OCI-LY3 (cell line): ENCODE results near the gene VTA1.

Experiments
- H2AFZ ChIP-seq: fragments of 200-600, 300-600 bp; shearing (Covaris generic); 2 replicates; pipeline ENCODE4 v1.6.0; 2014; ENCODE audit warnings: antibody characterized with exemption, low read depth, low read length
- H3K27ac ChIP-seq: fragments of 200-600, 300-600 bp; sonication (generic); 2 replicates; pipeline ENCODE4 v1.5.1; 2014; ENCODE audit warnings: mild to moderate bottlenecking, low read length, moderate library complexity, mixed read lengths
- H3K27me3 ChIP-seq: fragments of 200-600, 300-600 bp; sonication (generic); 2 replicates; pipeline ENCODE4 v1.6.1; 2014; ENCODE audit warnings: low read depth, low read length, mixed read lengths
- H3K36me3 ChIP-seq: fragments of 200-600, 300-600 bp; sonication (generic); replicated peaks from 2 replicates; pipeline ENCODE3; 2014; ENCODE audit warnings: low read depth, low read length, mixed read lengths
- H3K4me1 ChIP-seq: fragments of 300-600, 200-600 bp; sonication (generic); 2 replicates; pipeline ENCODE4 v1.6.1; 2014; ENCODE audit warnings: low read length, mixed read lengths
- H3K4me2 ChIP-seq: fragments of 200-600, 300-600 bp; sonication (generic); 2 replicates; pipeline ENCODE4 v1.6.1; 2014; ENCODE audit warnings: low read length, mixed read lengths
- H3K4me3 ChIP-seq: fragments of 300-600, 200-600 bp; sonication (generic); 2 replicates; pipeline ENCODE4 v1.5.1; 2014; ENCODE audit warnings: antibody characterized with exemption, mild to moderate bottlenecking, low read length, moderate library complexity
- H3K79me2 ChIP-seq: fragments of 300-600, 200-600 bp; shearing (Covaris generic); 2 replicates; pipeline ENCODE4 v1.6.1; 2014; ENCODE audit warnings: mild to moderate bottlenecking, low read length, mixed read lengths
- H3K9ac ChIP-seq: fragments of 300-600, 200-600 bp; shearing (Covaris generic); 2 replicates; pipeline ENCODE4 v1.6.0; 2014; ENCODE audit warnings: mild to moderate bottlenecking, low read length, moderate library complexity
- H3K9me3 ChIP-seq: fragments of 200-600, 300-600 bp; shearing (Covaris generic); 2 replicates; pipeline ENCODE4 v1.6.1; 2014; ENCODE audit warnings: low read length, mixed read lengths; ENCODE audit not compliant: insufficient read depth
- H4K20me1 ChIP-seq: fragments of 200-600, 300-600 bp; sonication (generic); 2 replicates; pipeline ENCODE4 v1.6.1; 2016; ENCODE audit warnings: low read length, mixed read lengths; ENCODE audit not compliant: insufficient read depth
- EZH2phosphoT487 ChIP-seq: fragments of 200-600 bp; shearing (Covaris generic); IDR thresholded peaks from 2 replicates; pipeline ENCODE4 v1.6.1; 2018; ENCODE audit warnings: antibody characterized with exemption, mixed run types, low read depth
- TF ChIP-seq, protein P1 (sequence below): fragments of 200-600, 300-600 bp; sonication (generic); IDR thresholded peaks from 2 replicates; pipeline ENCODE4 v1.5.1; 2014; ENCODE audit warnings: antibody characterized with exemption, low read length, low read depth

VTA1 gene

DNA sequence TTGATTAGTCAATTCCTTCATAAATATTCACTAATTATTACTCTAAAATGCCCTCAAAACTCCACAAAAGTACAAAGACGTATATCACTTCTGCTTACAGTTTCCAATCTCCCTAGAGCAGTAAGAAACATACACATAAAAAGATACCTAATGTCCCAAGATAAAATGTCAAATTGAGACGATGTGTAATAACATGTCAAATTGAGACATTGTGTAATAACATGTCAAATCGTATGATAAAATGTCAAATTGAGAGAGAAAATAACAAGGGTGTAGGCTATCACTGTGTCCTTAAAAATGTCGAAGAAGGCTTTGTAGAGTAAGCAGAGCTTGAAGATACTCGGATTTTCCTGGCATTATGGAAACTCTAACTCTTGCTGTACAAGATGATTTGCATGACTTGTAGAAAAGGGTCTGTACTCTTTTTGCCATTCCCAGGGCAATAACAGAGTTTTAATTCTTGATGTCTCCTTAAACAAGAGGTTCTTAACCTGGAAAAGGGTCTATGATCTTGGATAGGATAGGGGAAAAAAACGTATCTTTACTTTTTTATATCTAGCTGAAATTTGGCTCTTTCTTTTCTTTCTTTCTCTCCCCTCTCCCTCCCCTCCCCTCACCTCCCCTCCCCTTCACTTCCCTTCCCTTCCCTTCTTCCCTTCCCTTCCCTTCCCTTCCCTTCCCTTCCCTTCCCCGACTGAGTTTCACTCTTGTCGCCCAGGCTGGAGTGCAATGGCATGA, 87.1 kb downstream of the VTA1 start:
- Histone ChIP-seq H3K9ac (no peak overlapping the region), H3K27ac (no peak overlapping the region), H3K79me2 (no peaks in the 10 kb centered on the region), H3K9me3 (no peaks in the 10 kb centered on the region), H3K27me3 (no peaks in the 10 kb centered on the region), H2AFZ (no peak overlapping the region), H3K4me3 (no peak overlapping the region), H4K20me1 (no peaks in the 10 kb centered on the region), H3K36me3 (no peaks in the 10 kb centered on the region), H3K4me1 (no peaks in the 10 kb centered on the region), H3K4me2 (no peak overlapping the region)
- TF ChIP-seq EZH2phosphoT487: no peak
- TF ChIP-seq, protein P1, sequence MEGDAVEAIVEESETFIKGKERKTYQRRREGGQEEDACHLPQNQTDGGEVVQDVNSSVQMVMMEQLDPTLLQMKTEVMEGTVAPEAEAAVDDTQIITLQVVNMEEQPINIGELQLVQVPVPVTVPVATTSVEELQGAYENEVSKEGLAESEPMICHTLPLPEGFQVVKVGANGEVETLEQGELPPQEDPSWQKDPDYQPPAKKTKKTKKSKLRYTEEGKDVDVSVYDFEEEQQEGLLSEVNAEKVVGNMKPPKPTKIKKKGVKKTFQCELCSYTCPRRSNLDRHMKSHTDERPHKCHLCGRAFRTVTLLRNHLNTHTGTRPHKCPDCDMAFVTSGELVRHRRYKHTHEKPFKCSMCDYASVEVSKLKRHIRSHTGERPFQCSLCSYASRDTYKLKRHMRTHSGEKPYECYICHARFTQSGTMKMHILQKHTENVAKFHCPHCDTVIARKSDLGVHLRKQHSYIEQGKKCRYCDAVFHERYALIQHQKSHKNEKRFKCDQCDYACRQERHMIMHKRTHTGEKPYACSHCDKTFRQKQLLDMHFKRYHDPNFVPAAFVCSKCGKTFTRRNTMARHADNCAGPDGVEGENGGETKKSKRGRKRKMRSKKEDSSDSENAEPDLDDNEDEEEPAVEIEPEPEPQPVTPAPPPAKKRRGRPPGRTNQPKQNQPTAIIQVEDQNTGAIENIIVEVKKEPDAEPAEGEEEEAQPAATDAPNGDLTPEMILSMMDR: no peak

DNA sequence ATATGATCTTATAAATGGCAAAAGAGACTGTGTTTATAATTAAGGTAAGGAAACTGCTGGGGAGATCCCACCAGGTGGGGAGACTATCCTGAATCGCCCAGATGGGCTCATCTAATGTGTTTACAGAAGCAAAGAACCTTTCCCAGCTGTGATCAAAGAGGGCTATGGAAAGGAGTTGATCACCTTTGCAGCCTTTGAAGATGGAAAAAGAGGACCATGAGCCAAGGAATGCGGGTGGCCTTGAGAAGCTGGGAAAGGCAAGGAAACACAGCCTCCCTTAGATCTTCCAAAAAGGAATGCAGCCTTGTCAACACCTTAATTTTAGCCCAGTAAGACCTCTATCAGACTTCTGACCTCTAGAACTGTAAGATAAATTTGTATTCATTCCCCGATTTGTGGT, 88.2 kb downstream of the VTA1 start:
- Histone ChIP-seq H3K79me2 (no peaks in the 10 kb centered on the region), H4K20me1 (no peaks in the 10 kb centered on the region), H3K27ac (no peak overlapping the region), H2AFZ (no peak overlapping the region), H3K9me3 (no peaks in the 10 kb centered on the region), H3K4me2 (no peak overlapping the region), H3K4me1 (no peaks in the 10 kb centered on the region), H3K4me3 (no peak overlapping the region), H3K27me3 (no peaks in the 10 kb centered on the region), H3K9ac (no peak overlapping the region), H3K36me3 (no peaks in the 10 kb centered on the region)
- TF ChIP-seq, protein P1: no peak
- no peak for TF ChIP-seq EZH2phosphoT487

DNA sequence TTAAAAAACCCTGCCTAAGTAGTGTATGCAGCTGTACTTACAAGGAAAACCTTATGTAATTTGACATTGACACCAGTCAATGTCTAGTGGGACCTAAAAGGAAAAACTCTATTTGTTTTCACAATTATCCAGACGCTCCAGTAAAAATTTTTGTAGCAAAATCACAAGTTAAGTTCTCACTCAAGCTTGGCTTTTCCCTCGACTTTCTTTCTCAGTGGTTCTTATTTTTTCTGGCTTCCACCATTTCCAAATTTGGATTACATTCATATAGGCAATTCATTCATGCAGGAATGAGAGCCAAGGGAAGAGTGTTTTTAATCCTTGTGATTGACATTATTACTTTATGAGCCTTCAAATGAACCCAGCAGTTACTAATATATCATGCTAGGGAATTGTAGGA, 88.7 kb downstream of the VTA1 start:
- no peaks in the 10 kb centered on the region for H3K79me2 ChIP-seq
- H3K9me3 ChIP-seq: no peaks in the 10 kb centered on the region
- no peak overlapping the region for H3K9ac ChIP-seq
- no peaks in the 10 kb centered on the region for H3K4me1 ChIP-seq
- no peak overlapping the region for H2AFZ ChIP-seq
- TF ChIP-seq, protein P1: no peak
- TF ChIP-seq EZH2phosphoT487: no peak
- no peaks in the 10 kb centered on the region for H3K36me3 ChIP-seq
- H4K20me1 ChIP-seq: no peaks in the 10 kb centered on the region
- H3K4me3 ChIP-seq: no peak overlapping the region
- no peak overlapping the region for H3K27ac ChIP-seq
- no peak overlapping the region for H3K4me2 ChIP-seq
- H3K27me3 ChIP-seq: no peaks in the 10 kb centered on the region

DNA sequence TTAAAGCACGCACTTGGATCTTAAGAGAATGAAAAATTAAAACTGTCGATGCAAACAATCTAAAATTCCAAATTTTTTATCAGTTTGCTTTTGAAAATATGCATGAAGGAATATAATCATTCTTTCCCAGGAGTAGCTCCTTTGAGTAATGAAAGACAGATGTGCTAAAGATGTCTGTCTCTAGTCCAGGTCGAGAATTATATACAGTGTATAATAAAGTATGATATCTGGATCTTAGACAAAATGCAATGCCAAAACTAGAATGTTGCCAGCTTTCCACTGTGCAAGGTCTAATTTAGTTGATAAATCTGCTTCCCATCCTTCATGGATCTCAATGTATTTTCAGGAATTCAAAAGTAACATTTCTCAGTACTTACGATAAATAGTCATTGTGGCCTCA, 89.6 kb downstream of the VTA1 start:
- Histone ChIP-seq H3K27me3 (no peaks in the 10 kb centered on the region), H4K20me1 (no peaks in the 10 kb centered on the region), H2AFZ (no peak overlapping the region), H3K4me2 (no peak overlapping the region), H3K4me1 (no peaks in the 10 kb centered on the region), H3K9ac (no peak overlapping the region), H3K4me3 (no peak overlapping the region), H3K9me3 (no peaks in the 10 kb centered on the region), H3K79me2 (no peaks in the 10 kb centered on the region), H3K36me3 (no peaks in the 10 kb centered on the region), H3K27ac (no peak overlapping the region)
- no peak for TF ChIP-seq EZH2phosphoT487
- TF ChIP-seq, protein P1: no peak
